GM23338 (cell line): ENCODE measurements around the gene GUCY1A1. TPM values are rescaled to one million over a fixed set of nuclear protein-coding genes. Genes with fewer than 3 reads are reported as not detected.

Source experiments
- ATAC-seq: fragments of 200-7000 bp; cut with Tn5 transposase; 3 replicates; pipeline ENCODE4 v1.9.1; 2020
- DNase-seq: peaks from one replicate; pipeline ENCODE4 v3.0.0-alpha.2; 2015; ENCODE audit warnings: low spot score
- H2AFZ ChIP-seq: fragments of 200-600 bp; sonication (generic); 2 replicates; pipeline ENCODE4 v1.8.0; 2016; ENCODE audit warnings: antibody characterized with exemption, mild to moderate bottlenecking, moderate library complexity
- H3F3A ChIP-seq: fragments of 200-600 bp; sonication (generic); replicated peaks from 2 replicates; pipeline ENCODE4 v1.8.0; 2017; ENCODE audit warnings: antibody characterized with exemption, mixed run types, low read depth
- H3K27ac ChIP-seq: fragments of 200-600 bp; sonication (generic); 2 replicates; pipeline ENCODE4 v1.6.1; 2016; ENCODE audit warnings: low read depth
- H3K27me3 ChIP-seq: fragments of 200-600 bp; sonication (generic); 2 replicates; pipeline ENCODE4 v1.8.0; 2016; ENCODE audit warnings: mild to moderate bottlenecking, mixed run types, moderate library complexity; ENCODE audit not compliant: insufficient read depth
- H3K36me3 ChIP-seq: fragments of 200-600 bp; sonication (generic); 2 replicates; pipeline ENCODE4 v1.8.0; 2016; ENCODE audit warnings: mild to moderate bottlenecking; ENCODE audit not compliant: insufficient read depth
- H3K4me1 ChIP-seq: fragments of 200-600 bp; sonication (generic); 2 replicates; pipeline ENCODE4 v1.8.0; 2016; ENCODE audit warnings: mild to moderate bottlenecking, moderate library complexity; ENCODE audit not compliant: insufficient read depth
- H3K4me2 ChIP-seq: fragments of 200-600 bp; sonication (generic); 2 replicates; pipeline ENCODE4 v1.7.1; 2017; ENCODE audit warnings: mixed run types
- H3K4me3 ChIP-seq: fragments of 200-600 bp; sonication (generic); 2 replicates; pipeline ENCODE4 v1.6.1; 2016; ENCODE audit warnings: mixed run types
- H3K79me2 ChIP-seq: fragments of 200-600 bp; sonication (generic); replicated peaks from 2 replicates; pipeline ENCODE4 v1.8.0; 2017; ENCODE audit warnings: mild to moderate bottlenecking; ENCODE audit not compliant: insufficient read depth
- H3K9me2 ChIP-seq: fragments of 200-600 bp; sonication (generic); 2 replicates; pipeline ENCODE4 v1.8.0; 2017; ENCODE audit not compliant: insufficient read depth
- H4K20me1 ChIP-seq: fragments of 200-600 bp; sonication (generic); replicated peaks from 2 replicates; pipeline ENCODE4 v1.8.0; 2017; ENCODE audit warnings: mild to moderate bottlenecking; ENCODE audit not compliant: insufficient read depth
- H3K27ac Mint-ChIP-seq: 2 replicates; pipeline ENCODE4 v1.8.0; 2020; ENCODE audit warnings: inconsistent platforms, mild to moderate bottlenecking, moderate library complexity, mixed read lengths
- H3K27me3 Mint-ChIP-seq: 3 replicates; pipeline ENCODE4 v1.8.0; 2022; ENCODE audit warnings: low read depth, mild to moderate bottlenecking, moderate library complexity, mixed read lengths, inconsistent platforms; ENCODE audit not compliant: insufficient read depth, poor library complexity
- H3K36me3 Mint-ChIP-seq: 3 replicates; pipeline ENCODE4 v1.8.0; 2021; ENCODE audit warnings: low read depth, mild to moderate bottlenecking, inconsistent platforms, moderate library complexity, mixed read lengths
- H3K4me1 Mint-ChIP-seq: 3 replicates; pipeline ENCODE4 v1.8.0; 2020; ENCODE audit warnings: mild to moderate bottlenecking, inconsistent platforms, mixed read lengths
- H3K4me3 Mint-ChIP-seq: 3 replicates; pipeline ENCODE4 v1.8.0; 2021; ENCODE audit warnings: moderate library complexity, mild to moderate bottlenecking, inconsistent platforms, mixed read lengths
- H3K9me3 Mint-ChIP-seq: 3 replicates; pipeline ENCODE4 v1.8.0; 2020; ENCODE audit warnings: moderate library complexity, mild to moderate bottlenecking, inconsistent platforms, mixed read lengths
- CREB1 ChIP-seq: fragments of 250-450 bp; sonication (Bioruptor Pico); IDR thresholded peaks from 2 replicates; pipeline ENCODE4 v1.5.0; 2020; ENCODE audit warnings: low read depth, mild to moderate bottlenecking, moderate library complexity
- CTCF ChIP-seq, 2 experiments: fragments of 200-600 bp in 1 of 2; sonication (generic) in 1 of 2; conservative IDR thresholded peaks; 2 replicates each; pipeline versions ENCODE4 v1.5.1 to v1.6.1; 2016 to 2017; ENCODE audit warnings: antibody characterized with exemption in 2 of 2, low read depth in 2 of 2, mild to moderate bottlenecking in 2 of 2, moderate library complexity in 1 of 2
- ETS1 ChIP-seq: IDR thresholded peaks from 2 replicates; pipeline ENCODE4 v1.6.1; 2016; ENCODE audit warnings: antibody characterized with exemption
- EZH2 ChIP-seq: fragments of 200-600 bp; sonication (generic); IDR thresholded peaks from one replicate; pipeline ENCODE4 v1.8.0; 2017; ENCODE audit warnings: antibody characterized with exemption, mild to moderate bottlenecking, low read depth; ENCODE audit not compliant: unreplicated experiment
- JUNB ChIP-seq: IDR thresholded peaks from one replicate; pipeline ENCODE4 v1.6.1; 2016; ENCODE audit warnings: antibody characterized with exemption; ENCODE audit not compliant: unreplicated experiment
- NANOG ChIP-seq: IDR thresholded peaks from 2 replicates; pipeline ENCODE4 v1.6.1; 2016; ENCODE audit warnings: antibody characterized with exemption, borderline replicate concordance
- POLR2AphosphoS5 ChIP-seq: IDR thresholded peaks from 2 replicates; pipeline ENCODE4 v1.6.1; 2016; ENCODE audit warnings: antibody characterized with exemption, low read depth
- STAT1 ChIP-seq: IDR thresholded peaks from one replicate; pipeline ENCODE4 v1.6.1; 2016; ENCODE audit warnings: antibody characterized with exemption; ENCODE audit not compliant: unreplicated experiment
- ZNF114 ChIP-seq: fragments of 250-450 bp; sonication (Bioruptor Pico); IDR thresholded peaks from 2 replicates; pipeline ENCODE4 v1.5.0; 2020; ENCODE audit warnings: mild to moderate bottlenecking, moderate library complexity
- ZNF331 ChIP-seq: fragments of 250-450 bp; sonication (Bioruptor Pico); IDR thresholded peaks from 2 replicates; pipeline ENCODE4 v1.5.0; 2020; ENCODE audit warnings: low read depth, mild to moderate bottlenecking, moderate library complexity
- polyA plus RNA-seq: library from polyadenylated mRNA; unstranded; fragments of >200 nt; fragmentation: Nextera tagmentation; extraction: Ambion mirVana; gene quantifications from 2 replicates; pipeline ENCODE4 v1.2.1, GENCODE V29; 2016
- total RNA-seq: library from RNA; depleted of rRNA; stranded (reverse); fragments of >200 nt; shearing (Covaris generic); gene quantifications from 2 replicates; pipeline ENCODE4 v1.2.3, GENCODE V29; 2014
- TF ChIP-seq, protein P1 (sequence below): IDR thresholded peaks from one replicate; pipeline ENCODE4 v1.6.1; 2018; ENCODE audit warnings: antibody characterized with exemption; ENCODE audit not compliant: unreplicated experiment
- TF ChIP-seq, protein P2 (sequence below): fragments of 250-450 bp; sonication (Bioruptor Pico); IDR thresholded peaks from 2 replicates; pipeline ENCODE4 v1.5.0; 2020; ENCODE audit warnings: mild to moderate bottlenecking, moderate library complexity

Gene GUCY1A1
- total and polyA plus RNA-seq, 2 experiments from 2014 or later = not detected

GRCh38 chr4:155749041-155749440 is 82.4 kb downstream of the GUCY1A1 start:
- no peak overlapping the region for H3K27ac ChIP-seq
- H3K4me3 ChIP-seq = no peak overlapping the region
- DNase-seq = no peak
- H3K27ac Mint-ChIP-seq = no peak overlapping the region
- no peak overlapping the region for H3K4me3 Mint-ChIP-seq
- no peaks in the 10 kb centered on the region for H3K27me3 ChIP-seq
- H3K9me2 ChIP-seq = 0 out of 2 replicates have a peak, but pooled peaks cover 7% of the 10 kb centered on the region
- no peaks in the 10 kb centered on the region for H3K36me3 ChIP-seq
- H3K4me1 Mint-ChIP-seq = peaks cover 19% of the 10 kb centered on the region
- no peak overlapping the region for H2AFZ ChIP-seq
- H3K4me1 ChIP-seq = peaks cover 19% of the 10 kb centered on the region
- peaks cover 2% of the 10 kb centered on the region for H3K27me3 Mint-ChIP-seq
- H3K9me3 Mint-ChIP-seq = peaks cover 2% of the 10 kb centered on the region; the same call in 1 of the 3 replicates
- TF ChIP-seq, protein P1, sequence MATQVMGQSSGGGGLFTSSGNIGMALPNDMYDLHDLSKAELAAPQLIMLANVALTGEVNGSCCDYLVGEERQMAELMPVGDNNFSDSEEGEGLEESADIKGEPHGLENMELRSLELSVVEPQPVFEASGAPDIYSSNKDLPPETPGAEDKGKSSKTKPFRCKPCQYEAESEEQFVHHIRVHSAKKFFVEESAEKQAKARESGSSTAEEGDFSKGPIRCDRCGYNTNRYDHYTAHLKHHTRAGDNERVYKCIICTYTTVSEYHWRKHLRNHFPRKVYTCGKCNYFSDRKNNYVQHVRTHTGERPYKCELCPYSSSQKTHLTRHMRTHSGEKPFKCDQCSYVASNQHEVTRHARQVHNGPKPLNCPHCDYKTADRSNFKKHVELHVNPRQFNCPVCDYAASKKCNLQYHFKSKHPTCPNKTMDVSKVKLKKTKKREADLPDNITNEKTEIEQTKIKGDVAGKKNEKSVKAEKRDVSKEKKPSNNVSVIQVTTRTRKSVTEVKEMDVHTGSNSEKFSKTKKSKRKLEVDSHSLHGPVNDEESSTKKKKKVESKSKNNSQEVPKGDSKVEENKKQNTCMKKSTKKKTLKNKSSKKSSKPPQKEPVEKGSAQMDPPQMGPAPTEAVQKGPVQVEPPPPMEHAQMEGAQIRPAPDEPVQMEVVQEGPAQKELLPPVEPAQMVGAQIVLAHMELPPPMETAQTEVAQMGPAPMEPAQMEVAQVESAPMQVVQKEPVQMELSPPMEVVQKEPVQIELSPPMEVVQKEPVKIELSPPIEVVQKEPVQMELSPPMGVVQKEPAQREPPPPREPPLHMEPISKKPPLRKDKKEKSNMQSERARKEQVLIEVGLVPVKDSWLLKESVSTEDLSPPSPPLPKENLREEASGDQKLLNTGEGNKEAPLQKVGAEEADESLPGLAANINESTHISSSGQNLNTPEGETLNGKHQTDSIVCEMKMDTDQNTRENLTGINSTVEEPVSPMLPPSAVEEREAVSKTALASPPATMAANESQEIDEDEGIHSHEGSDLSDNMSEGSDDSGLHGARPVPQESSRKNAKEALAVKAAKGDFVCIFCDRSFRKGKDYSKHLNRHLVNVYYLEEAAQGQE = no peak
- no peak for TF ChIP-seq ETS1
- TF ChIP-seq CTCF (conservative IDR thresholded peaks at IDR 0.05; ENCODE audit: low read depth in 2 of 2) = no peak
- TF ChIP-seq ZNF114 (CRISPR knock-in tag) = no peak
- no peak for TF ChIP-seq POLR2AphosphoS5
- TF ChIP-seq STAT1 = no peak
- no peak for TF ChIP-seq EZH2
- TF ChIP-seq JUNB = no peak
- no peak for TF ChIP-seq ZNF331 (CRISPR knock-in tag)
- TF ChIP-seq, protein P2, sequence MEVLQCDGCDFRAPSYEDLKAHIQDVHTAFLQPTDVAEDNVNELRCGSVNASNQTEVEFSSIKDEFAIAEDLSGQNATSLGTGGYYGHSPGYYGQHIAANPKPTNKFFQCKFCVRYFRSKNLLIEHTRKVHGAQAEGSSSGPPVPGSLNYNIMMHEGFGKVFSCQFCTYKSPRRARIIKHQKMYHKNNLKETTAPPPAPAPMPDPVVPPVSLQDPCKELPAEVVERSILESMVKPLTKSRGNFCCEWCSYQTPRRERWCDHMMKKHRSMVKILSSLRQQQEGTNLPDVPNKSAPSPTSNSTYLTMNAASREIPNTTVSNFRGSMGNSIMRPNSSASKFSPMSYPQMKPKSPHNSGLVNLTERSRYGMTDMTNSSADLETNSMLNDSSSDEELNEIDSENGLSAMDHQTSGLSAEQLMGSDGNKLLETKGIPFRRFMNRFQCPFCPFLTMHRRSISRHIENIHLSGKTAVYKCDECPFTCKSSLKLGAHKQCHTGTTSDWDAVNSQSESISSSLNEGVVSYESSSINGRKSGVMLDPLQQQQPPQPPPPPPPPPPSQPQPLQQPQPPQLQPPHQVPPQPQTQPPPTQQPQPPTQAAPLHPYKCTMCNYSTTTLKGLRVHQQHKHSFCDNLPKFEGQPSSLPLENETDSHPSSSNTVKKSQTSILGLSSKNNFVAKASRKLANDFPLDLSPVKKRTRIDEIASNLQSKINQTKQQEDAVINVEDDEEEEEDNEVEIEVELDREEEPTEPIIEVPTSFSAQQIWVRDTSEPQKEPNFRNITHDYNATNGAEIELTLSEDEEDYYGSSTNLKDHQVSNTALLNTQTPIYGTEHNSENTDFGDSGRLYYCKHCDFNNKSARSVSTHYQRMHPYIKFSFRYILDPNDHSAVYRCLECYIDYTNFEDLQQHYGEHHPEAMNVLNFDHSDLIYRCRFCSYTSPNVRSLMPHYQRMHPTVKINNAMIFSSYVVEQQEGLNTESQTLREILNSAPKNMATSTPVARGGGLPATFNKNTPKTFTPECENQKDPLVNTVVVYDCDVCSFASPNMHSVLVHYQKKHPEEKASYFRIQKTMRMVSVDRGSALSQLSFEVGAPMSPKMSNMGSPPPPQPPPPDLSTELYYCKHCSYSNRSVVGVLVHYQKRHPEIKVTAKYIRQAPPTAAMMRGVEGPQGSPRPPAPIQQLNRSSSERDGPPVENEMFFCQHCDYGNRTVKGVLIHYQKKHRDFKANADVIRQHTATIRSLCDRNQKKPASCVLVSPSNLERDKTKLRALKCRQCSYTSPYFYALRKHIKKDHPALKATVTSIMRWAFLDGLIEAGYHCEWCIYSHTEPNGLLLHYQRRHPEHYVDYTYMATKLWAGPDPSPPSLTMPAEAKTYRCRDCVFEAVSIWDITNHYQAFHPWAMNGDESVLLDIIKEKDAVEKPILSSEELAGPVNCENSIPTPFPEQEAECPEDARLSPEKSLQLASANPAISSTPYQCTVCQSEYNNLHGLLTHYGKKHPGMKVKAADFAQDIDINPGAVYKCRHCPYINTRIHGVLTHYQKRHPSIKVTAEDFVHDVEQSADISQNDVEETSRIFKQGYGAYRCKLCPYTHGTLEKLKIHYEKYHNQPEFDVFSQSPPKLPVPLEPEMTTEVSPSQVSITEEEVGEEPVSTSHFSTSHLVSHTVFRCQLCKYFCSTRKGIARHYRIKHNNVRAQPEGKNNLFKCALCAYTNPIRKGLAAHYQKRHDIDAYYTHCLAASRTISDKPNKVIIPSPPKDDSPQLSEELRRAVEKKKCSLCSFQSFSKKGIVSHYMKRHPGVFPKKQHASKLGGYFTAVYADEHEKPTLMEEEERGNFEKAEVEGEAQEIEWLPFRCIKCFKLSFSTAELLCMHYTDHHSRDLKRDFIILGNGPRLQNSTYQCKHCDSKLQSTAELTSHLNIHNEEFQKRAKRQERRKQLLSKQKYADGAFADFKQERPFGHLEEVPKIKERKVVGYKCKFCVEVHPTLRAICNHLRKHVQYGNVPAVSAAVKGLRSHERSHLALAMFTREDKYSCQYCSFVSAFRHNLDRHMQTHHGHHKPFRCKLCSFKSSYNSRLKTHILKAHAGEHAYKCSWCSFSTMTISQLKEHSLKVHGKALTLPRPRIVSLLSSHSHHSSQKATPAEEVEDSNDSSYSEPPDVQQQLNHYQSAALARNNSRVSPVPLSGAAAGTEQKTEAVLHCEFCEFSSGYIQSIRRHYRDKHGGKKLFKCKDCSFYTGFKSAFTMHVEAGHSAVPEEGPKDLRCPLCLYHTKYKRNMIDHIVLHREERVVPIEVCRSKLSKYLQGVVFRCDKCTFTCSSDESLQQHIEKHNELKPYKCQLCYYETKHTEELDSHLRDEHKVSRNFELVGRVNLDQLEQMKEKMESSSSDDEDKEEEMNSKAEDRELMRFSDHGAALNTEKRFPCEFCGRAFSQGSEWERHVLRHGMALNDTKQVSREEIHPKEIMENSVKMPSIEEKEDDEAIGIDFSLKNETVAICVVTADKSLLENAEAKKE (CRISPR knock-in tag) = no peak
- TF ChIP-seq NANOG = no peak
- TF ChIP-seq CREB1 = no peak
- H3F3A ChIP-seq = no peaks in the 10 kb centered on the region
- no peaks in the 10 kb centered on the region for H4K20me1 ChIP-seq
- no peaks in the 10 kb centered on the region for H3K79me2 ChIP-seq
- no peak overlapping the region for H3K4me2 ChIP-seq
- no peak for ATAC-seq
- no peaks in the 10 kb centered on the region for H3K36me3 Mint-ChIP-seq
